Islet of Langerhans (tissue), 1 donor: Measurements from ENCODE around the gene KLF16.

Source experiments
- FAIRE-seq: peaks from one replicate; lab custom pipeline; 2011; peaks lifted over from hg19 to GRCh38; lab: Jason Lieb, UNC

KLF16 gene

GRCh38 chr19:1867349-1867724 lies 4.0 kb upstream of the KLF16 start:
- no peak for FAIRE-seq

GRCh38 chr19:1866693-1867348 lies 3.4 kb upstream of the KLF16 start:
- no peak for FAIRE-seq

- FAIRE-seq: no peak
These were observed 2.0 kb upstream of the KLF16 start for GRCh38 chr19:1865172-1866010.

GRCh38 chr19:1864480-1865171 lies 1.2 kb upstream of the KLF16 start:
- FAIRE-seq: no peak

- no peak for FAIRE-seq
These were observed 480 bp upstream of the KLF16 start for GRCh38 chr19:1863638-1864479.

GRCh38 chr19:1862424-1863327 lies 703 bp downstream of the KLF16 start:
- FAIRE-seq: no peak

GRCh38 chr19:1862068-1862423 lies 1.3 kb downstream of the KLF16 start:
- no peak for FAIRE-seq

- FAIRE-seq: no peak
These were observed 1.8 kb downstream of the KLF16 start for GRCh38 chr19:1861599-1862031.

- no peak for FAIRE-seq
These were observed 2.4 kb downstream of the KLF16 start for GRCh38 chr19:1860821-1861598.

GRCh38 chr19:1860042-1860775 lies 3.2 kb downstream of the KLF16 start:
- FAIRE-seq: no peak

- FAIRE-seq: no peak
These were observed 4.0 kb downstream of the KLF16 start for GRCh38 chr19:1859331-1859781.

GRCh38 chr19:1858412-1859081 lies 4.8 kb downstream of the KLF16 start:
- no peak for FAIRE-seq

- no peak for FAIRE-seq
These were observed 5.6 kb downstream of the KLF16 start for GRCh38 chr19:1857648-1858326.

GRCh38 chr19:1856698-1857603 lies 6.4 kb downstream of the KLF16 start:
- FAIRE-seq: peak; percentile 30

GRCh38 chr19:1856345-1856697 lies 7.1 kb downstream of the KLF16 start:
- no peak for FAIRE-seq

- FAIRE-seq: no peak
These were observed 7.5 kb downstream of the KLF16 start for GRCh38 chr19:1855828-1856255.

GRCh38 chr19:1855040-1855827 lies 8.1 kb downstream of the KLF16 start:
- FAIRE-seq: no peak
